Stimulated activated naive CD8-positive, alpha-beta T cell treated with anti-CD3 and anti-CD28 coated beads, Interleukin-15, Interleukin-2, amounts not matched to agents 100 ng/mL and 50 ng/mL, for 24 hours (primary cell): ENCODE results near the gene PLEKHH1.
A peak's percentile ranks its signal among the peaks of the same experiment; 100 is the strongest.
"Not testable (repeated sequence)": the region's sequence is repeated elsewhere in the genome, so short reads cannot be mapped to it uniquely, and the experiment has no call there.

ENCODE experiments used
- H3K27ac Mint-ChIP-seq: one replicate; pipeline ENCODE4 v1.8.0; 2021; ENCODE audit warnings: mild to moderate bottlenecking, mixed read lengths
- H3K27me3 Mint-ChIP-seq: one replicate; pipeline ENCODE4 v1.8.0; 2021; ENCODE audit warnings: mixed read lengths
- H3K36me3 Mint-ChIP-seq: one replicate; pipeline ENCODE4 v1.8.0; 2021; ENCODE audit warnings: low read depth, mixed read lengths
- H3K4me1 Mint-ChIP-seq: one replicate; pipeline ENCODE4 v1.8.0; 2021; ENCODE audit warnings: low read depth, mixed read lengths
- H3K4me3 Mint-ChIP-seq: one replicate; pipeline ENCODE4 v1.8.0; 2021; ENCODE audit warnings: mild to moderate bottlenecking, mixed read lengths
- H3K9me3 Mint-ChIP-seq: one replicate; pipeline ENCODE4 v1.8.0; 2021; ENCODE audit warnings: mixed read lengths

PLEKHH1 gene

GRCh38 chr14:67536087-67536486, 3.0 kb downstream of the PLEKHH1 start:
- peaks cover 4% of the 10 kb centered on the region for H3K4me1 Mint-ChIP-seq
- no peak overlapping the region for H3K27ac Mint-ChIP-seq
- H3K36me3 Mint-ChIP-seq: no peaks in the 10 kb centered on the region
- H3K4me3 Mint-ChIP-seq: no peak overlapping the region
- no peaks in the 10 kb centered on the region for H3K9me3 Mint-ChIP-seq
- peaks cover 32% of the 10 kb centered on the region for H3K27me3 Mint-ChIP-seq

GRCh38 chr14:67537736-67538135, 4.6 kb downstream of the PLEKHH1 start:
- no peak overlapping the region for H3K4me3 Mint-ChIP-seq

DNA sequence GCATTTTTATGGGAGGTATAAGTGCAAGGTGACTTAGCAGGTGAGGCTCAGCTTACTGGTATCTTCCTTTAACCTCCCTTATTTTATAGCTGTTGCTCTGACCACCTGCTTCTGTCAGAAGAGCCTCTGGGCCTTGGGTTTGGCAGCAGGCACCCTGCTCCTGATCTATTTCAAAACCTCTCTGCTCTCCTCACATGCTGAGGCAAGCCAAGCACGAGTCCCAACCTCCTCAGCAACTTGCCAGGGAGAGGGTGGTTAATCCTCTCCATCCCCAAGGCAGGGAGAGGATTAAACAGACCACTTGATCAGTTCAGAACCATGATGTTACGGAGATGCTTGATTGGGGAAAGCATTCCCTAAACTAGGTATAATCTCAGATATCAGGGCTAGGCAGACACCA, 5.4 kb downstream of the PLEKHH1 start:
- Mint-ChIP-seq H3K4me1 (peaks cover 15% of the 10 kb centered on the region), H3K27ac (no peak overlapping the region), H3K36me3 (no peaks in the 10 kb centered on the region), H3K9me3 (no peaks in the 10 kb centered on the region), H3K4me3 (no peak overlapping the region), H3K27me3 (peaks cover 44% of the 10 kb centered on the region)

More at GRCh38 chr14:67537736-67538135, 4.6 kb downstream of the PLEKHH1 start:
- Mint-ChIP-seq H3K9me3 (no peaks in the 10 kb centered on the region), H3K4me1 (peaks cover 15% of the 10 kb centered on the region), H3K27me3 (peaks cover 37% of the 10 kb centered on the region), H3K27ac (no peak overlapping the region), H3K36me3 (no peaks in the 10 kb centered on the region)

DNA sequence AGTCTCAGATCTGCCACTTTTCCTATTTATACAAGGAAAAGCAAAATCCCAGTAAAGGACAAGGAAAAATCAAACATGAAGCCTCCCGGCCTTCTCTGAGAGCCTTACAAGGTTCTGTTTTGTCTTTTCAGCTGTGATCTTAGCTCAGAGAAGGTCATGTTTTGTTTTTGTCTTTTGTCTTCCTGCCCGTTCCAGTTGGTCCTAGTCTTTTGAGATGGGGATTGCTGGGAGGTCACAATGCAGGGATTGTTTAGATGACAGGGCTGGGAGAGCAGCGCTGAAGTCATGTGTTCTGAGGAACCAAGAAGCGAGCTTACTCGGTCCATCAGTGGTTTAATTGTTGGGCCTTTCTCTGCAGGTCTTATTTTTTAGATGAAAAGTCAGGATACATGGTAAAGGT, 6.0 kb downstream of the PLEKHH1 start:
- Mint-ChIP-seq H3K4me3 (no peak overlapping the region), H3K9me3 (no peaks in the 10 kb centered on the region), H3K4me1 (peaks cover 11% of the 10 kb centered on the region), H3K36me3 (no peaks in the 10 kb centered on the region), H3K27ac (no peak overlapping the region), H3K27me3 (peaks cover 44% of the 10 kb centered on the region)

DNA sequence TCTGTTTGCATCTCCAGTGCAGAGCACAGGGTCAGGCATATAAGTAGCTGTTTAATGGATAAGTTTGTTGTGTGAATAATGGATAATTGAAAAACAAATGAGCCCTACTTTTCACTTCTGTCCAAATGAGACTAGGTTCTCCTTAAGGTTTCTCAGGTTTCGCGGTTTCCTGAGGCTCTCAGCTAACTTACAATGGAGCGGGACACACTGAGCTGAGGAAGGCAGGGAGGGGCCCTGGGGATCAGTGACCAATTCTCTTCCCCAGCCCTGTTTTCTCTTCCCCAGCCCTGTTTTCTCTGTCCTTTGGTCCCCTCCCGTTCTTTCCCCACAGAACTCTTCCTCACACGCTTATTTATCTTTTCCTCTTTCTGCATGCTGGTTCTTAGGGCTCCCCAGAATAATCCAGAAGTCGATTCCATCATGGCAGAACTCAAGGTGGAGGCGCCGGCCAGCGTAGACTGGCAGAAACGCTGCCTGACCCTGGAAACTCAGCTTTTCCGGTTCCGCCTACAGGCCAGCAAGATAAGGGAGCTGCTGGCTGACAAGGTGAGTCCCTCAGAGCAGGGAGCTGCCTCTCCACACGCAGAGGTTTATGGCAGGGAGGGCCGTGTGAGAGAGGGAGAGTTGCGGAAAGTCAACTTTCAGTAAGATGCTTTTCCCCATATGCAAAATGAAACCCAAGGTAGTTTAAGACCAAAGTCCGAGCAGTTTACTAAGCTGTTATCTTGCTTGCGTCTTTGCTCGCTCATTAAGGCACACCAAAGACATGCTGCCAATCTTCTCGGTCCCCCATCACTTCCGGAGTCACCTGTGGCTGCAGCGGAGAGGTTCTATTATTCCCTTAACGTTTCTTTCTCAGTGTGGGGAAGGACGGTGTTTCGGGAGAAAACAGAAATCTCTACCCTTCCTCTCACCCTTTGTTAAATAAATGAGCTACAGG, 8.6 kb downstream of the PLEKHH1 start:
- H3K9me3 Mint-ChIP-seq: no peaks in the 10 kb centered on the region
- peak overlapping the region; percentile 64 for H3K27ac Mint-ChIP-seq
- peak overlapping the region; percentile 63 for H3K4me3 Mint-ChIP-seq
- peaks cover 11% of the 10 kb centered on the region for H3K4me1 Mint-ChIP-seq
- no peaks in the 10 kb centered on the region for H3K36me3 Mint-ChIP-seq
- H3K27me3 Mint-ChIP-seq: peaks cover 32% of the 10 kb centered on the region

DNA sequence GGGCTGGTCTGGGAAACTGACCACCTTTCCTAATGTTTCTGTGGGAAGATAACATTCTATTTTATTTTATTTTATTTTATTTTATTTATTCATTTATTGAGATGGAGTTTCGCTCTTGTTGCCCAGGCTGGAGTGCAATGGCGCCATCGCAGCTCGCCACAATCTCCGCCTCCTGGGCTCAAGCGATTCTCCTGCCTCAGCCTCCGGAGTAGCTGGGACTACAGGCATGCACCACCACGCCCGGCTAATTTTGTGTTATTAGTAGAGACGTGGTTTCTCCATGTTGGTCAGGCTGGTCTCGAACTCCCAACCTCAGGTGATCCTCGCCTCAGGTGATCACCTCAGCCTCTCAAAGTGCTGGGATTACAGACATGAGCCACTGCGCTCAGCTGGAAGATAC, 9.5 kb downstream of the PLEKHH1 start:
- not testable (repeated sequence) for H3K4me3 Mint-ChIP-seq, H3K27ac Mint-ChIP-seq, H3K9me3 Mint-ChIP-seq, H3K36me3 Mint-ChIP-seq
- peaks cover 11% of the 10 kb centered on the region for H3K4me1 Mint-ChIP-seq
- H3K27me3 Mint-ChIP-seq: peaks cover 32% of the 10 kb centered on the region

DNA sequence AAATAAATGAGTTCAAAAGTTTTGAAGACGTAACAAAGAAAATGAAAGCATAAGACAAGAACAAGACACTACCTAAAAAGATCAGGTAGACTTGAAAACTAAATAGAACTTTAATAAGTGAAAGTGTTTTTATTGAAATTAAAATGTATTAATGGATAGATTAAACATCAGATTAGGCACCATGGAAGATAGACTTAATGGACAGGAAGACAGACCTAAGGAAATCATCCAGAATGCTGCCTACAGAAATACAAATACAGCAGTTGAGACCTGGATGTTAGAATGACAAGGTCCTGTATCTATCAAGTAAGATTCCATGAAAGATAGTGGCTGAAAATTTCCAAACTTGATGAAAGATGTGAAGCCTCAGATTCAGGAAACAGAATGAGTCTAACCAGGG, 11.5 kb downstream of the PLEKHH1 start:
- Mint-ChIP-seq H3K27ac (no peak overlapping the region), H3K4me3 (no peak overlapping the region)

GRCh38 chr14:67547224-67547780, 14.2 kb downstream of the PLEKHH1 start:
- Mint-ChIP-seq H3K36me3 (no peaks in the 10 kb centered on the region), H3K4me3 (no peak overlapping the region), H3K4me1 (no peaks in the 10 kb centered on the region), H3K9me3 (no peaks in the 10 kb centered on the region), H3K27ac (no peak overlapping the region), H3K27me3 (peaks cover 19% of the 10 kb centered on the region)

More for the DNA sequence above, 11.5 kb downstream of the PLEKHH1 start:
- no peaks in the 10 kb centered on the region for H3K9me3 Mint-ChIP-seq
- H3K27me3 Mint-ChIP-seq: peaks cover 32% of the 10 kb centered on the region
- H3K4me1 Mint-ChIP-seq: peaks cover 11% of the 10 kb centered on the region
- no peaks in the 10 kb centered on the region for H3K36me3 Mint-ChIP-seq

DNA sequence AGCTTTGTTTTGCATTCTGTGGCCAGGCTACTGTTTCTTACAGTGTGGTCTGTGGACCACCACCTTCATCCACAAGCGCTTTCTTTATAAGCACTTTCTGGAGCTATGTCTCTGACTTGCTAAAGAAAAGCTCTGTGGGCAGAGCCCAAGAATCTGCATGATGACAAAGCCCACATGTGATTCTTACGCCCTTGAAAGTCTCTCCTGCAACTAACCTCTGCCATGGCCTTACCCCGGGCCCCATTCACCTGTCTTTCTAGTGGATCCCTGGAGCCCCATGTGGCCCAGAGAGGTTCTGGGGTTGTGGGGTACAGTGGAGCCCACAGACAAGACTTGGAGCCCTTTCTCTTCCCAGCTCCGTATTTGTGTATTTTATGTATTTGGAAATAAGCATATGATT, 16.6 kb downstream of the PLEKHH1 start:
- no peaks in the 10 kb centered on the region for H3K4me1 Mint-ChIP-seq
- H3K9me3 Mint-ChIP-seq: no peaks in the 10 kb centered on the region
- no peaks in the 10 kb centered on the region for H3K36me3 Mint-ChIP-seq
- no peak overlapping the region for H3K27ac Mint-ChIP-seq
- H3K27me3 Mint-ChIP-seq: no peaks in the 10 kb centered on the region
- no peak overlapping the region for H3K4me3 Mint-ChIP-seq

DNA sequence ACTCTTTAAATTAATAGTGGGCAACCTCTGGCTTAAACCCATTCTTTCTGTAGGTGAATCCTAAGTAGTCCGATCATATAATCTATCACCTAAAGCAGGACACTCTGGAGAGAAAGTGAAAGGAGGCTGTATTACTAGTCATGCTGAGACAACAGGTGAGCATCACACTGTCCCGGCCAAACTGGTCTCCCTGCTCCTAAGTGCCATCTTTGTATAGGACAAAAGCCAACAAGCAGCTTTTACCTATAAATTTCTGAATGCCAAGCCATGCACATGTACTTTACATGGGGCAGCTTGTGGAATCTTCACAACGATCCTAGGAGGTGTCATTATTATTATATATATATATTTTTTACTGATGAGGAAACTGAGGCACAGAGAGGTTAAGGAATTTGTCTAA, 18.0 kb downstream of the PLEKHH1 start:
- no peaks in the 10 kb centered on the region for H3K27me3 Mint-ChIP-seq
- H3K27ac Mint-ChIP-seq: no peak overlapping the region
- no peak overlapping the region for H3K4me3 Mint-ChIP-seq
- no peaks in the 10 kb centered on the region for H3K9me3 Mint-ChIP-seq
- no peaks in the 10 kb centered on the region for H3K36me3 Mint-ChIP-seq
- no peaks in the 10 kb centered on the region for H3K4me1 Mint-ChIP-seq

DNA sequence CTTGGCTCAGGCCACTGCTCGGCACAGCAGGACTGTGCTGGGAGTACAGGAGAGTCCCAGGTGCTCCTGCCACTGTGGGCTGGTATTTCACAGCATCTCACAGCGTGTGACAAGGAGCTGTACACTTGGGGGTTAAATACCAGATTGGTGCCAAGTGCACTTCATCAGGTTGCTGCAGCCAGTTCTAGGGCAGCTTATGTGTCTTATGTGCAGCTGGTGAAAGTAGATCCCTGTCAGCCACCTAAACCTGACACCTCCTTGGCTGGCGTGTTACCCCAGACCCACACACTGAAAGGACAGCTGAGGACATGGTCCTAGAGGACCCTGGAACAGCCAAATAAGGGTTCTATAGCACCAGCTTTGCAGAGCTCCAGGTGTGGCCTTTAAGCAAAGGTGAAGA, 18.9 kb downstream of the PLEKHH1 start:
- Mint-ChIP-seq H3K27ac (no peak overlapping the region), H3K27me3 (no peaks in the 10 kb centered on the region), H3K9me3 (no peaks in the 10 kb centered on the region), H3K36me3 (no peaks in the 10 kb centered on the region), H3K4me3 (no peak overlapping the region), H3K4me1 (no peaks in the 10 kb centered on the region)

DNA sequence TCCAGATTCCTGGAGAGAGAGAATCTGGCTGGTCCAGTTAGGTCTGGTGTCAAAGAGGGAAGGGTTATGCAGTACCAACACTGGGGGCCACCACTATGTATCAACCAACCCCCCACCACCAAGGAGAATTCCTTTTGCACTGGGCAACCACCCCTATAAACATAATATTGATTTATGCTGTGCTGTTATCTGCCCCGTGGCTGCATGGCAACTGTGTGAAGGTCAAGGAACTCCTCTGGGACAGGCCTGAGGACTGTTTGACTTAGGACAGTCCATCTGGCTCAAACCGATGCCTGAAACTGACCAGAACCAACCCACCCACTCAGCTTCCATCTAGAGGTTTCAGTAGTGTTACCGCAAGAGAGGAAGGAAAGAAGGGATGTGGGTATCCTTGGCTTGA, 20.5 kb downstream of the PLEKHH1 start:
- Mint-ChIP-seq H3K9me3 (no peaks in the 10 kb centered on the region), H3K27ac (no peak overlapping the region), H3K4me1 (no peaks in the 10 kb centered on the region), H3K36me3 (no peaks in the 10 kb centered on the region), H3K4me3 (no peak overlapping the region), H3K27me3 (no peaks in the 10 kb centered on the region)

DNA sequence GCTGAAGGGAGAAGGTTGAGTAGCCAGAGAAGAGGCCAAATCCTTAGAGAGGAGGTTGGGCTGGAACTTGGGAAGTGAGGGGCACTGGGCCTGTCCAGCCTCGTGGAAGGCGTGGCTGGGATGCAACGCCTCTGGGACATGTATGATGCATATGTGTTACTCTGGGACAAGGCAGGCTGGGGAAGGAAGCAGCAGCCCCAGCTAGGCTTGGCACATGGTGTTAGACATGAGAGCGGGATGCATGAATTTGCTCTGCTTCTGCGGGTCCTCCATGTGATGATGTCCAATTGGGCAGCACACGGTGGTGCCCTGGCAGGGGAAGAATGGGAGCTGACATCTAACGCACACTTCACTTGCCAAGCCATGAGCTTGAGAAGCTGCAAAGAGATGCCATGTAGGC, 21.3 kb downstream of the PLEKHH1 start:
- H3K27me3 Mint-ChIP-seq: no peaks in the 10 kb centered on the region
- no peak overlapping the region for H3K27ac Mint-ChIP-seq
- H3K4me3 Mint-ChIP-seq: no peak overlapping the region
- no peaks in the 10 kb centered on the region for H3K9me3 Mint-ChIP-seq
- no peaks in the 10 kb centered on the region for H3K4me1 Mint-ChIP-seq
- no peaks in the 10 kb centered on the region for H3K36me3 Mint-ChIP-seq

DNA sequence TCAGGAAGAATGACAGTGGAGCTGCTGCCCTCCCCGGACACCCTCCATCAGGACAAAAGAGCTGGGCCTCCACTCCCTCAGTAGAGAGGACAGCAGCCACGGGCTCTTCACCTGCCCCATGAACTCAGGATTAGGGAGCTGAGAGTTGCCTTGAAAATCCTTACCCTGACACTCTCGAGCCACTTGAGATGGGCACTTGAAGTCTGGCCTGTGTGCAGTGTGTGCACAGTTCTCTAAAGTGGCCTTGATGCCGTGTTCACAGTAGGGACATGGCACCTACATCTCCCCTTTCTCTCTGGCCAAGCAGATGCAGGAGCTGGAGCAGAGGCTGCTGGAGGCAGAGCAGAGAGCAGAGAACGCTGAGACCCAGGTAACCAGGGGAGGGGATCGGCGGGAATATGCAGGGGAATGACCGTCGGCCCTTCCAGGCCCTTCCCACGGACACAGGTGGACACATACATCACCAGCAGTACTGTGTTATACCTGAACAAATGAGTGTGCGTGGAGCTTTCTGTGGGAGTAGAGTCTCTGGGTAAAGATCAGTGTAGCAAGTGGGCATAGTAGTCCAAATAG, 22.5 kb downstream of the PLEKHH1 start:
- no peaks in the 10 kb centered on the region for H3K9me3 Mint-ChIP-seq
- no peaks in the 10 kb centered on the region for H3K4me1 Mint-ChIP-seq
- H3K27me3 Mint-ChIP-seq: no peaks in the 10 kb centered on the region
- H3K36me3 Mint-ChIP-seq: no peaks in the 10 kb centered on the region
- no peak overlapping the region for H3K27ac Mint-ChIP-seq
- no peak overlapping the region for H3K4me3 Mint-ChIP-seq

- H3K27me3 Mint-ChIP-seq: no peaks in the 10 kb centered on the region
- H3K4me3 Mint-ChIP-seq: no peak overlapping the region
- H3K4me1 Mint-ChIP-seq: no peaks in the 10 kb centered on the region
- no peaks in the 10 kb centered on the region for H3K36me3 Mint-ChIP-seq
- H3K27ac Mint-ChIP-seq: no peak overlapping the region
- H3K9me3 Mint-ChIP-seq: no peaks in the 10 kb centered on the region
Measured at GRCh38 chr14:67556671-67557070, 23.6 kb downstream of the PLEKHH1 start.
